SK-N-SH treated with all-trans-retinoic acid at 6 μM for 48 hours (cell line): ENCODE data around the gene PCARE.

Source experiments
- ISL1 ChIP-seq: fragments of 250-450 bp; sonication (Bioruptor Pico); IDR thresholded peaks from 2 replicates; pipeline ENCODE4 v2.1.2; 2022; ENCODE audit warnings: mild to moderate bottlenecking, moderate library complexity
- RARB ChIP-seq: fragments of 250-450 bp; sonication (Bioruptor Pico); IDR thresholded peaks from 2 replicates; pipeline ENCODE4 v1.8.0; 2021; ENCODE audit warnings: mild to moderate bottlenecking, moderate library complexity
- ZFP30 ChIP-seq: fragments of 450-650 bp; formaldehyde crosslinking; IDR thresholded peaks from 2 replicates; pipeline ENCODE4 v1.5.0; 2022; ENCODE audit warnings: mild to moderate bottlenecking, moderate library complexity
- TF ChIP-seq, protein P1 (sequence below): fragments of 250-450 bp; sonication (Bioruptor Pico); IDR thresholded peaks from 2 replicates; pipeline ENCODE4 v1.5.1; 2020; ENCODE audit warnings: low read depth, mild to moderate bottlenecking, moderate library complexity

GRCh38 chr2:29015701-29016470, 58.4 kb downstream of the PCARE start:
- TF ChIP-seq, protein P1, sequence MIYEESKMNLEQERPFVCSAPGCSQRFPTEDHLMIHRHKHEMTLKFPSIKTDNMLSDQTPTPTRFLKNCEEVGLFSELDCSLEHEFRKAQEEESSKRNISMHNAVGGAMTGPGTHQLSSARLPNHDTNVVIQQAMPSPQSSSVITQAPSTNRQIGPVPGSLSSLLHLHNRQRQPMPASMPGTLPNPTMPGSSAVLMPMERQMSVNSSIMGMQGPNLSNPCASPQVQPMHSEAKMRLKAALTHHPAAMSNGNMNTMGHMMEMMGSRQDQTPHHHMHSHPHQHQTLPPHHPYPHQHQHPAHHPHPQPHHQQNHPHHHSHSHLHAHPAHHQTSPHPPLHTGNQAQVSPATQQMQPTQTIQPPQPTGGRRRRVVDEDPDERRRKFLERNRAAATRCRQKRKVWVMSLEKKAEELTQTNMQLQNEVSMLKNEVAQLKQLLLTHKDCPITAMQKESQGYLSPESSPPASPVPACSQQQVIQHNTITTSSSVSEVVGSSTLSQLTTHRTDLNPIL (CRISPR knock-in tag), result no peak
- TF ChIP-seq RARB (no peak), ZFP30 (CRISPR knock-in tag) (no peak), ISL1 (no peak)
